Endodermal cell (in vitro differentiated cells): ENCODE data around the gene NAPA. TPM values are rescaled to one million over a fixed set of nuclear protein-coding genes. Genes with fewer than 3 reads are reported as not detected.

Experiments
- DNase-seq: peaks from one replicate; pipeline ENCODE4 v3.0.0-alpha.2; 2017
- H3K27ac ChIP-seq: 2 replicates; pipeline ENCODE4 v1.5.1; 2013; ENCODE audit warnings: mild to moderate bottlenecking, low read depth, low read length, moderate library complexity
- H3K27me3 ChIP-seq: 2 replicates; pipeline ENCODE4 v1.6.1; 2013; ENCODE audit warnings: mild to moderate bottlenecking, low read length, moderate library complexity; ENCODE audit not compliant: insufficient read depth, control insufficient read depth, poor library complexity, severe bottlenecking
- H3K36me3 ChIP-seq: 2 replicates; pipeline ENCODE4 v1.7.0; 2013; ENCODE audit warnings: mild to moderate bottlenecking, low read length, moderate library complexity; ENCODE audit not compliant: control insufficient read depth, insufficient read depth
- H3K4me1 ChIP-seq: one replicate; pipeline ENCODE4 v1.7.0; 2013; ENCODE audit warnings: low read length; ENCODE audit not compliant: control insufficient read depth, insufficient read depth
- H3K4me3 ChIP-seq: 2 replicates; pipeline ENCODE4 v1.5.1; 2013; ENCODE audit warnings: mild to moderate bottlenecking, low read length, moderate library complexity
- H3K9ac ChIP-seq: 2 replicates; pipeline ENCODE4 v1.6.1; 2013; ENCODE audit warnings: mild to moderate bottlenecking, low read length, moderate library complexity; ENCODE audit not compliant: poor library complexity, severe bottlenecking; ENCODE audit errors: extremely low read depth
- H3K9me3 ChIP-seq: 2 replicates; pipeline ENCODE4 v1.6.1; 2013; ENCODE audit warnings: mild to moderate bottlenecking, low read length, moderate library complexity; ENCODE audit not compliant: control insufficient read depth
- H3K27ac Mint-ChIP-seq: 2 replicates; pipeline ENCODE4 v1.8.0; 2020; ENCODE audit warnings: mixed read lengths
- H3K27me3 Mint-ChIP-seq: 2 replicates; pipeline ENCODE4 v1.8.0; 2021; ENCODE audit warnings: mild to moderate bottlenecking, mixed read lengths; ENCODE audit not compliant: insufficient read depth
- H3K36me3 Mint-ChIP-seq: 2 replicates; pipeline ENCODE4 v1.8.0; 2020; ENCODE audit warnings: low read depth, mixed read lengths
- H3K4me1 Mint-ChIP-seq: 2 replicates; pipeline ENCODE4 v1.8.0; 2020; ENCODE audit warnings: mixed read lengths
- H3K4me3 Mint-ChIP-seq: 2 replicates; pipeline ENCODE4 v1.8.0; 2020; ENCODE audit warnings: mild to moderate bottlenecking, moderate library complexity, mixed read lengths
- H3K9me3 Mint-ChIP-seq: 2 replicates; pipeline ENCODE4 v1.8.0; 2020; ENCODE audit warnings: mild to moderate bottlenecking, mixed read lengths
- CTCF ChIP-seq: fragments of 200-600 bp; sonication (generic); conservative IDR thresholded peaks from 2 replicates; pipeline ENCODE4 v1.5.0; 2021; ENCODE audit warnings: antibody characterized with exemption, mild to moderate bottlenecking
- WGBS, 2 experiments: methylation state at CpG; one replicate each; pipeline versions ENCODE4 v1.1.5 to v1.1.7; 2013; ENCODE audit warnings: missing lambda C conversion rate in 2 of 2, mixed read lengths in 1 of 2; ENCODE audit not compliant: insufficient coverage in 1 of 2, insufficient read length in 1 of 2; 5-methylcytosine and 5-hydroxymethylcytosine counted together
- total RNA-seq, 2 donors: library from RNA; stranded (reverse); fragmentation: NEBNext Ultra II Directional in 1 of 2; extraction: Animal tissue kit (Norgen Biotek cat#: 25700) in 1 of 2; gene quantifications; 2 replicates in 1 of 2; 3 replicates in 1 of 2; pipeline ENCODE4 v1.2.1, GENCODE V29; 2021

The NAPA gene
- total RNA-seq, 2 donors from 2014 or later: 66.0 to 73.9 TPM

GRCh38 chr19:47458672-47459071, 56.2 kb downstream of the NAPA start:
- no peak for TF ChIP-seq CTCF
- Histone ChIP-seq H3K27me3 (peaks cover 11% of the 10 kb centered on the region), H3K9ac (no peak overlapping the region), H3K36me3 (no peaks in the 10 kb centered on the region), H3K4me1 (no peaks in the 10 kb centered on the region), H3K9me3 (peaks cover 10% of the 10 kb centered on the region), H3K27ac (no peak overlapping the region), H3K4me3 (no peak overlapping the region)
- no peak overlapping the region for H3K4me3 Mint-ChIP-seq
- H3K27ac Mint-ChIP-seq: no peak overlapping the region
- DNase-seq: no peak
- no peaks in the 10 kb centered on the region for H3K4me1 Mint-ChIP-seq
- H3K27me3 Mint-ChIP-seq: peaks cover 32% of the 10 kb centered on the region
- no peaks in the 10 kb centered on the region for H3K36me3 Mint-ChIP-seq
- WGBS, 2 experiments: 74 to 80% methylated on average over 5 of the region's 5 CpGs
- H3K9me3 Mint-ChIP-seq: peaks cover 13% of the 10 kb centered on the region

- no peak overlapping the region for H3K4me3 ChIP-seq
- WGBS, 2 experiments: 95% methylated on average over 50 to 77 of the region's 77 CpGs
Observed at GRCh38 chr19:47456721-47457474, 58.0 kb downstream of the NAPA start.

GRCh38 chr19:47450478-47450877, 64.4 kb downstream of the NAPA start:
- H3K4me3 Mint-ChIP-seq: no peak overlapping the region
- H3K36me3 Mint-ChIP-seq: no peaks in the 10 kb centered on the region
- no peak overlapping the region for H3K27ac Mint-ChIP-seq
- Histone ChIP-seq H3K4me3 (no peak overlapping the region), H3K9me3 (peaks cover 2% of the 10 kb centered on the region), H3K4me1 (no peaks in the 10 kb centered on the region), H3K36me3 (no peaks in the 10 kb centered on the region), H3K9ac (no peak overlapping the region), H3K27ac (no peak overlapping the region), H3K27me3 (peaks cover 46% of the 10 kb centered on the region)
- H3K4me1 Mint-ChIP-seq: no peaks in the 10 kb centered on the region
- WGBS, 2 experiments: 75 to 90% methylated on average over 3 to 6 of the region's 7 CpGs
- H3K9me3 Mint-ChIP-seq: peaks cover 2% of the 10 kb centered on the region
- no peak for DNase-seq
- TF ChIP-seq CTCF: no peak
- peaks cover 71% of the 10 kb centered on the region for H3K27me3 Mint-ChIP-seq

More at GRCh38 chr19:47456721-47457474, 58.0 kb downstream of the NAPA start:
- no peaks in the 10 kb centered on the region for H3K36me3 Mint-ChIP-seq
- no peak overlapping the region for H3K9ac ChIP-seq
- DNase-seq: no peak
- no peak overlapping the region for H3K27ac Mint-ChIP-seq
- peaks cover 13% of the 10 kb centered on the region for H3K9me3 Mint-ChIP-seq
- peaks cover 10% of the 10 kb centered on the region for H3K9me3 ChIP-seq
- TF ChIP-seq CTCF: no peak
- H3K27me3 ChIP-seq: peaks cover 11% of the 10 kb centered on the region
- H3K4me1 ChIP-seq: no peaks in the 10 kb centered on the region
- H3K27me3 Mint-ChIP-seq: peaks cover 35% of the 10 kb centered on the region
- H3K4me1 Mint-ChIP-seq: no peaks in the 10 kb centered on the region
- H3K36me3 ChIP-seq: no peaks in the 10 kb centered on the region
- no peak overlapping the region for H3K4me3 Mint-ChIP-seq
- H3K27ac ChIP-seq: no peak overlapping the region
